HG02973 (cell line): ENCODE measurements around the gene MEF2A.
"Not testable (repeated sequence)": the region's sequence is repeated elsewhere in the genome, so short reads cannot be mapped to it uniquely, and the experiment has no call there.

Experiments used
- ATAC-seq: cut with Tn5 transposase; IDR thresholded peaks from one replicate; pipeline ENCODE4 v1.9.1; 2021; ENCODE audit warnings: moderate library complexity; ENCODE audit not compliant: unreplicated experiment

MEF2A gene

GRCh38 chr15:99644913-99645542 lies 79.2 kb downstream of the MEF2A start:
- no peak for ATAC-seq

- no peak for ATAC-seq
These were observed 79.8 kb downstream of the MEF2A start for GRCh38 chr15:99645543-99645935.

GRCh38 chr15:99645951-99646350 lies 80.2 kb downstream of the MEF2A start:
- no peak for ATAC-seq

GRCh38 chr15:99651023-99651807 lies 85.4 kb downstream of the MEF2A start:
- ATAC-seq = no peak

- no peak for ATAC-seq
These were observed 90.4 kb downstream of the MEF2A start for GRCh38 chr15:99656205-99656604.

- ATAC-seq = no peak
These were observed 92.2 kb downstream of the MEF2A start for GRCh38 chr15:99657996-99658395.

GRCh38 chr15:99662903-99663302 lies 97.1 kb downstream of the MEF2A start:
- no peak for ATAC-seq

- ATAC-seq = not testable (repeated sequence)
These were observed 100.3 kb downstream of the MEF2A start for GRCh38 chr15:99666073-99666472.

- ATAC-seq = no peak
These were observed 102.9 kb downstream of the MEF2A start for GRCh38 chr15:99668533-99669182.

- ATAC-seq = no peak
These were observed 103.5 kb downstream of the MEF2A start for GRCh38 chr15:99669250-99669649.

- ATAC-seq = no peak
These were observed 106.3 kb downstream of the MEF2A start for GRCh38 chr15:99671926-99672635.

- no peak for ATAC-seq
These were observed 107.3 kb downstream of the MEF2A start for GRCh38 chr15:99673111-99673510.

- no peak for ATAC-seq
These were observed 108.5 kb downstream of the MEF2A start for GRCh38 chr15:99674279-99674678.

- peak; percentile 75 for ATAC-seq
These were observed 111.9 kb downstream of the MEF2A start for GRCh38 chr15:99677540-99678134.

- no peak for ATAC-seq
These were observed 114.5 kb downstream of the MEF2A start for GRCh38 chr15:99680276-99680675.

GRCh38 chr15:99681990-99682389 lies 116.2 kb downstream of the MEF2A start:
- no peak for ATAC-seq

GRCh38 chr15:99682455-99682854 lies 116.7 kb downstream of the MEF2A start:
- no peak for ATAC-seq

- no peak for ATAC-seq
These were observed 117.4 kb downstream of the MEF2A start for GRCh38 chr15:99683000-99683670.

GRCh38 chr15:99686290-99686689 lies 120.5 kb downstream of the MEF2A start:
- ATAC-seq = no peak

GRCh38 chr15:99692825-99693224 lies 127.0 kb downstream of the MEF2A start:
- no peak for ATAC-seq
